OCI-LY3 (cell line): Measurements from ENCODE around the gene TTC9B.

Source experiments
- CTCF ChIP-seq: fragments of 200-600, 300-600 bp; sonication (generic); IDR thresholded peaks from 2 replicates; pipeline ENCODE4 v1.5.1; 2014; ENCODE audit warnings: antibody characterized with exemption, low read length, low read depth
- EZH2phosphoT487 ChIP-seq: fragments of 200-600 bp; shearing (Covaris generic); IDR thresholded peaks from 2 replicates; pipeline ENCODE4 v1.6.1; 2018; ENCODE audit warnings: antibody characterized with exemption, mixed run types, low read depth

DNA sequence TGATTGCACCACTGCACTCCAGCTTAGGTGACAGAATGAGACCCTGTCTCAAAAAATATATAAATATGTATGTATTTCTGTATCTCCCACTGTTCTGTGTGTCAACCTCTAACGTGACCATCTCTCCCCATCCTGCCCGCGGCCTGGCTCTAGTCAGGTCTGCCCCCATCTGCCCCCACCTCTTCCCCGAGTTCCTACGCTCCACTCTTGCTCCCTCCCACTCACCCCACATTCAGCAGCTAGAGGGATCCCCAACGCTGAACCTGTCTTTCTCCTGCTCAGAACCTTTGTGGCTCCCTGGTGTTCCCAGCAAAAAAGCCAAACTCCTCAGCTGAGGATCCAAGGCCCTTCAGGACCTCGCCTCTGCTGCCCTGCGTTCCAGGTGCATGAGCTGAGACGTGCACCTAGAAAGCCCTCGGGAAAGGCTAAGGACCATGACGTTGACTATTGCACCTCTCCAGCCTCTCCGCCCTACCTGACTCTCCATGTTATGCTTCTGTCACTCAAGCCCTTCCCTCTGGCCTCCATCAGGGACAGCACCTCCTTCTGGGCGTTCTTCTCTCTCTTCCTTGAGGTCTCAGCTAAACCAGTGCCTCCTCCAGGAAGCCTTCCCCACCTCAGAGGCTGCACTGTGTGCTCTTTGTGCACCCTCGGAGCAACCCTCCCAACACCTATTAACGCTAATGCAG lies 48.9 kb upstream of the TTC9B start:
- TF ChIP-seq CTCF (no peak), EZH2phosphoT487 (no peak)
